Peyer's patch (tissue), 4 donors: ENCODE results near the gene PIR.

ENCODE experiments used
- POLR2A ChIP-seq, 2 donors: fragments of 450-650 bp; IDR thresholded peaks; one replicate each; pipeline ENCODE4 v1.5.1; 2017; ENCODE audit warnings: antibody characterized with exemption in 2 of 2, mild to moderate bottlenecking in 2 of 2, moderate library complexity in 2 of 2
- TF ChIP-seq, protein P1 (sequence below), 6 experiments: fragments of 450-650 bp in 4 of 6; fragments of 200-600 bp in 2 of 6; sonication (generic) in 1 of 6; IDR thresholded peaks; one replicate each; pipeline ENCODE4 v1.5.1; 2017 to 2019; ENCODE audit warnings: antibody characterized with exemption in 6 of 6, mild to moderate bottlenecking in 3 of 6, moderate library complexity in 1 of 6

DNA sequence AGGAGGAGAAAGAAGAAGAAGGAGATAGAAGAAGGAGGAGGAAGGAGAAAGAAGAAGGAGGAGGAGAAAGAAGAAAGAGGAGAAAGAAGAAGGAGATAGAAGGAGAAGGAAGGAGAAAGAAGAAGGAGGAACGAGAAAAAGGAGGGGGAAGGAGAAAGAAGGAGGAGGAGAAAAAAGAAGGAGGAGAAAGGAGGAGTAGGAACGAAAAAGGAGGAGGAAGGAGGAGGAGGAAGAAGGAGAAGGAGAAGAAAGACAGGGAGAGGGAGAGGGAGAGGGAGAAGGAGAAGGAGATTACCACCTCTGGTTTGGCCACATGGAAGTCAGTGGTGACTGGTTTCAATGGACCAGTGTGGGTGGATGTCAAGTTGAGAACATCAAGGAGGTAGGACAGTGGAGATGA is 58.9 kb downstream of the PIR start:
- TF ChIP-seq, protein P1, sequence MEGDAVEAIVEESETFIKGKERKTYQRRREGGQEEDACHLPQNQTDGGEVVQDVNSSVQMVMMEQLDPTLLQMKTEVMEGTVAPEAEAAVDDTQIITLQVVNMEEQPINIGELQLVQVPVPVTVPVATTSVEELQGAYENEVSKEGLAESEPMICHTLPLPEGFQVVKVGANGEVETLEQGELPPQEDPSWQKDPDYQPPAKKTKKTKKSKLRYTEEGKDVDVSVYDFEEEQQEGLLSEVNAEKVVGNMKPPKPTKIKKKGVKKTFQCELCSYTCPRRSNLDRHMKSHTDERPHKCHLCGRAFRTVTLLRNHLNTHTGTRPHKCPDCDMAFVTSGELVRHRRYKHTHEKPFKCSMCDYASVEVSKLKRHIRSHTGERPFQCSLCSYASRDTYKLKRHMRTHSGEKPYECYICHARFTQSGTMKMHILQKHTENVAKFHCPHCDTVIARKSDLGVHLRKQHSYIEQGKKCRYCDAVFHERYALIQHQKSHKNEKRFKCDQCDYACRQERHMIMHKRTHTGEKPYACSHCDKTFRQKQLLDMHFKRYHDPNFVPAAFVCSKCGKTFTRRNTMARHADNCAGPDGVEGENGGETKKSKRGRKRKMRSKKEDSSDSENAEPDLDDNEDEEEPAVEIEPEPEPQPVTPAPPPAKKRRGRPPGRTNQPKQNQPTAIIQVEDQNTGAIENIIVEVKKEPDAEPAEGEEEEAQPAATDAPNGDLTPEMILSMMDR (IDR thresholded peaks at IDR 0.05): no peak
- TF ChIP-seq POLR2A (IDR thresholded peaks at IDR 0.05): no peak
